ENCODE measurements around the gene CSTF3.

DNA sequence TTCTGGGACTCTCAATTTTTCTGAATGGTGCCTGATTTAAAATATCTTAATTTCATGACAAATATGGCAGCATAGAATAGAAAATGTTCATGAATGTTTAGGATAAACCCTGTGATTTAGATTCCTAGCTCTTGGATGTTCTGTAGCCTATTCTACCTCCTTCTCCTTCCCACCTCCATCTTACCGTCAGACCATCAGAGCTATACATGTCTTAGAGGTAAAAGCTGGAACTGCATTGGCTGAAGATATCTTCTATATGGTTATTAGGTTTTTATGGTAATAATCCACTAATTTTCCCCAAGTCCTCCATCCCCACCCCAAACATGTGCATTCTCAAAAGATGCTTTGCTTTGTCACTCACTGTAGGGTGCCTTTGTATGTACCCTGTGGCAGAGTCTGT, 46.9 kb upstream of the CSTF3 start:
- TF ChIP-seq CTCF (conservative IDR thresholded peaks at IDR 0.05; ENCODE audit: low read length) (no peak), EZH2phosphoT487 (IDR thresholded peaks at IDR 0.05; ENCODE audit: borderline replicate concordance, low read depth, low read length) (no peak)

All from OCI-LY7 (cell line).